Bronchial epithelial cell (primary cell): ENCODE results near the gene DPYD. TPM values are rescaled to one million over a fixed set of nuclear protein-coding genes. Genes with fewer than 3 reads are reported as not detected.

Experiments used
- DNase-seq: peaks from one replicate; pipeline ENCODE4 v3.0.0-alpha.2; 2010; ENCODE audit warnings: low read depth
- FAIRE-seq: peaks from 2 replicates; lab custom pipeline; 2011; peaks lifted over from hg19 to GRCh38; lab: Jason Lieb, UNC
- H3K27me3 ChIP-seq: 2 replicates; pipeline ENCODE4 v1.5.1; 2011; ENCODE audit warnings: low read length; ENCODE audit not compliant: control insufficient read depth, insufficient read depth
- H3K36me3 ChIP-seq: 2 replicates; pipeline ENCODE4 v1.5.1; 2011; ENCODE audit warnings: low read length; ENCODE audit not compliant: control insufficient read depth, insufficient read depth
- H3K4me3 ChIP-seq: 2 replicates; pipeline ENCODE4 v1.5.1; 2011; ENCODE audit warnings: mild to moderate bottlenecking, low read depth, low read length, control low read depth
- total RNA-seq: library from RNA; depleted of rRNA; stranded (reverse); fragments of >200 nt; gene quantifications from 2 replicates; pipeline ENCODE4 v1.2.1, GENCODE V29; 2014
- TF ChIP-seq, protein P1 (sequence below): IDR thresholded peaks from 2 replicates; pipeline ENCODE4 v1.5.1; 2011; ENCODE audit warnings: mild to moderate bottlenecking, moderate library complexity, low read length, control low read depth, inconsistent platforms; ENCODE audit not compliant: insufficient read depth, severe bottlenecking

Gene DPYD
- total RNA-seq, 1 donor from 2014 or later, result 1.6 TPM

DNA sequence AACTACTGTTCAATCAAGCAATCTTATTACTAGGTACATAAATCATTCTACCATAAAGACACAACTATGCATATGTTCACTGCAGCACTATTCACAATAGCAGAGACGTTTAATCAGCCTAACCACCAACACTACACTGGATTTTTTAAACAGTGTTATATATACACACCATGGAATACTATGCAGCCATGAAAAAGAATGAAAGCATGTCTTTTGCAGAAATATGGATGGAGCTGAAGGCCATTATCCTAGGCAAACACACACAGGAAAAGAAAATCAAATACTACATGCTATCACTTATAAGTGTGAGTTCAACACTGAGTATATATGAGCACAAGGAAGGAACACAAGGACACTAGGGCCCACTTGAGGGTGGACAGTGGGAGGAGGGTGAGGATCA is 159.2 kb downstream of the DPYD start:
- Histone ChIP-seq H3K27me3 (no peaks in the 10 kb centered on the region), H3K4me3 (no peak overlapping the region), H3K36me3 (no peaks in the 10 kb centered on the region)
- no peak for DNase-seq
- no peak for FAIRE-seq
- TF ChIP-seq, protein P1, sequence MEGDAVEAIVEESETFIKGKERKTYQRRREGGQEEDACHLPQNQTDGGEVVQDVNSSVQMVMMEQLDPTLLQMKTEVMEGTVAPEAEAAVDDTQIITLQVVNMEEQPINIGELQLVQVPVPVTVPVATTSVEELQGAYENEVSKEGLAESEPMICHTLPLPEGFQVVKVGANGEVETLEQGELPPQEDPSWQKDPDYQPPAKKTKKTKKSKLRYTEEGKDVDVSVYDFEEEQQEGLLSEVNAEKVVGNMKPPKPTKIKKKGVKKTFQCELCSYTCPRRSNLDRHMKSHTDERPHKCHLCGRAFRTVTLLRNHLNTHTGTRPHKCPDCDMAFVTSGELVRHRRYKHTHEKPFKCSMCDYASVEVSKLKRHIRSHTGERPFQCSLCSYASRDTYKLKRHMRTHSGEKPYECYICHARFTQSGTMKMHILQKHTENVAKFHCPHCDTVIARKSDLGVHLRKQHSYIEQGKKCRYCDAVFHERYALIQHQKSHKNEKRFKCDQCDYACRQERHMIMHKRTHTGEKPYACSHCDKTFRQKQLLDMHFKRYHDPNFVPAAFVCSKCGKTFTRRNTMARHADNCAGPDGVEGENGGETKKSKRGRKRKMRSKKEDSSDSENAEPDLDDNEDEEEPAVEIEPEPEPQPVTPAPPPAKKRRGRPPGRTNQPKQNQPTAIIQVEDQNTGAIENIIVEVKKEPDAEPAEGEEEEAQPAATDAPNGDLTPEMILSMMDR, result no peak

DNA sequence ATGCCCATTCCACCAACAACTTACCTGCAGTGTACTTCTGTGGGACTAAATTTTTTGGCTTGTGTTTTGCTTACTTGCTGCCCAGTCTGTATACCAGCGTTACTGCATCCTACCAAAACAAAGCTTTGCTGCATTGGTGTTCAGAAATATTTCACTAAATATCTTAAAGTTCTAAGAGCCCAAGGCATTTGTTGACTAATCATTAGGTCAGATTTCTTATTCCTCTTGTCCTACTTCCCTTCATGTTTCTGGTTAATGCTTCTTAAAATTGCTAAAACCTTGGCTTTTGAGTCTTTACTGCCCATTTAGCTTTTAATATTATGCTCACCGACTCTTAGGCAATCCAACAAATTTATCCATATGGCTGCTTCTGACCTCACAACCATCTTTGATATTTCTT is 161.8 kb downstream of the DPYD start:
- Histone ChIP-seq H3K4me3 (no peak overlapping the region), H3K36me3 (no peaks in the 10 kb centered on the region), H3K27me3 (no peaks in the 10 kb centered on the region)
- peak; percentile 2 for DNase-seq
- TF ChIP-seq, protein P1, result no peak
- FAIRE-seq, result no peak

DNA sequence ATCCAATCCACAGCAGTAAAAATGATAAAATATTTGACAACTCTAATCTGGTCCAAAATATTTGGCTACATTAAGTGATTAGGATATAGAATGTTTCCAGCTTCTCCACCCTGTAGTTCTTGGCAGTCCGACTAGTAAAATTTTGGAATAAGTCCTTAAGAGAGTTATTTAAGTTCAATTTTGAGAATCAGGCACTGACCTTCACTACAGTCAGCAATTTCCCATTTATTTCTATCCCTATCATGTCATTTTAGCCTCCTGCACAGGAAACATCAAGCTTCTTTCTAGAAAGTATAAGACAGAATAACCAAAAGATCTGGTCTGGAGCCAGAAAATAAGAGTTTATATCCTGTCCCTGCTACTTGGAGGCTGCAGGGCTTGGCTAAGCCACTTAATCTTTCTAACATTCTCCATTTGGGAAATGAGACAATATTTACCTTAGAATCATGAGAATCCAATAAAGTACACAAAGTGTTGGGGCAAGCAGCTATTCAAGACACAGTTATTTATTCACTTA is 162.2 kb downstream of the DPYD start:
- Histone ChIP-seq H3K36me3 (no peaks in the 10 kb centered on the region), H3K27me3 (no peaks in the 10 kb centered on the region), H3K4me3 (no peak overlapping the region)
- no peak for DNase-seq
- no peak for FAIRE-seq
- TF ChIP-seq, protein P1, result no peak

DNA sequence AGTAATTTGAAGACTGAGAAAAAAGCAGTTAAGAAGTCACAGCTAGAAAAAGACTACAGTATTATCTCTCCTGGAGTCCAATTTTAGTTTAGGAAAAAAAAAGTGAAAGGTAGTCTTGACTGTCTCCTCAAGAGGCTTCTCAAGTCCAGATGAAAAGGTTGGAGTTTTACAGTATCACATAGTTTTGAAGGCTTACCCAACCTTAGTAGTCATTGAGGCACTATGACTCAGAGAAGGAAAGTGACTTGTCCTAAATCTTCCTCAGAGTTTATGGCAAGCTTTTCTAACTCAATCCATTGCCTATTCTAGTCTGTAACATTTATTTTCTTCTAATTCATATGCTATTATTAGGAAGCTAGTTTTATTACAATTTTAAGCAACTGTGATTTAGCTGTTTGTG is 174.9 kb downstream of the DPYD start:
- TF ChIP-seq, protein P1, result no peak
- FAIRE-seq, result no peak
- Histone ChIP-seq H3K27me3 (no peaks in the 10 kb centered on the region), H3K36me3 (no peaks in the 10 kb centered on the region), H3K4me3 (no peak overlapping the region)
- peak; percentile 53 for DNase-seq

DNA sequence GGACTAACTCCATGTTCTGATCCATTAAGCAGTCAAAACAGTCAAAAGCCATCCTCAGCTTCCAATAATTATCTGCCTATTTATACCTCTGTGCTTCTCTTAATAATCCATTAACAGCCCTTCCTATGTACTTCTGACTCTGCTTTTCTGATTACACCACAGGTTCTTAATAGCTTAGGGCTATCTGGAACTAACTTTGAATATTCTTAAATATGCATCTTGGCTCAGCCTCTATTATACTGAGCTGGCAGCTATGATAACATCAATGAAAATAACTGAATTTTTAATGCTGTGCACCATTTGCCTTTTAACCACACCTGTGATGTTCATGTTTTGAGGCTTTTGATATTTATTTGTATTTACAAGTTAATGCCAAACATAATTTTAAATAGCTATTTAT is 175.9 kb downstream of the DPYD start:
- DNase-seq (no peak), FAIRE-seq (no peak)
- Histone ChIP-seq H3K36me3 (no peaks in the 10 kb centered on the region), H3K27me3 (no peaks in the 10 kb centered on the region), H3K4me3 (no peak overlapping the region)
- TF ChIP-seq, protein P1, result no peak

DNA sequence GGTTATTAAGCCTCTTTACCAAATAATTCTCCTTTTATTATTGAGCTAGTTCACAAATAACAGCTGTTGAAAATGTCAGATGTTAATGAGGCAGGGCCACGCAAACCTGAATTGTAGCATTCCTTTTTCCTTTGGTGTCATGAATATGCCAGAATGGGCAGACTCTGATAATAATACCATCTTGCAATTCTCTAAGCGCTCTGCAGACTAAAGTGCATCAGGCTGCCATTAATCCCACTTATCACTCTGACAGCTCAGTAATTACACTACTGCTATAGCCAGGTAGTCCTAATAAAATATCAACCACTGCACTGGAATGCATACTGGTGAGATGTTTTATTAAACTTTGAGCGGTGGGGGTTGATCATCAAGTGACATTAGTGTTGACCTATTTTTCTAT is 177.7 kb downstream of the DPYD start:
- FAIRE-seq, result no peak
- TF ChIP-seq, protein P1, result no peak
- no peaks in the 10 kb centered on the region for H3K36me3 ChIP-seq
- H3K4me3 ChIP-seq, result no peak overlapping the region
- H3K27me3 ChIP-seq, result no peaks in the 10 kb centered on the region
- peak; percentile 40 for DNase-seq
